Activated naive CD8-positive, alpha-beta T cell treated with anti-CD3 and anti-CD28 coated beads, Interleukin-2, amount 10 ng/mL, durations not matched to agents 7 days and 5 days (primary cell): ENCODE data around the gene KCNIP1. TPM values are rescaled to one million over a fixed set of nuclear protein-coding genes. Genes with fewer than 3 reads are reported as not detected.

Experiments
- ATAC-seq: fragments of 150-1000 bp; cut with Tn5 transposase; one replicate; pipeline ENCODE4 v1.10.0; 2021; ENCODE audit warnings: low read depth, moderate library complexity
- POLR2A ChIA-PET: fragments of 350-600 bp; sonication (Branson Sonifier 250); formaldehyde crosslinking; loops from one replicate; lab custom pipeline; 2021; ENCODE audit warnings: antibody characterized with exemption; lab: Charles Lee
- DNase-seq: peaks from one replicate; pipeline ENCODE4 v3.0.0; 2021
- H3K27ac Mint-ChIP-seq: one replicate; pipeline ENCODE4 v1.8.0; 2022; ENCODE audit warnings: mild to moderate bottlenecking, mixed read lengths
- H3K27me3 Mint-ChIP-seq: one replicate; pipeline ENCODE4 v1.8.0; 2022; ENCODE audit warnings: mild to moderate bottlenecking, moderate library complexity, mixed read lengths
- H3K36me3 Mint-ChIP-seq: one replicate; pipeline ENCODE4 v1.8.0; 2021; ENCODE audit warnings: mild to moderate bottlenecking, mixed read lengths
- H3K4me1 Mint-ChIP-seq: one replicate; pipeline ENCODE4 v1.8.0; 2021; ENCODE audit warnings: mixed read lengths
- H3K4me3 Mint-ChIP-seq: one replicate; pipeline ENCODE4 v1.8.0; 2022; ENCODE audit warnings: mild to moderate bottlenecking, moderate library complexity, mixed read lengths
- H3K9me3 Mint-ChIP-seq: one replicate; pipeline ENCODE4 v1.8.0; 2021; ENCODE audit warnings: mixed read lengths
- total RNA-seq, 2 experiments: library from RNA; stranded (reverse); gene quantifications; one replicate each; pipeline ENCODE4 v1.2.3, GENCODE V29; 2021

KCNIP1 gene
- total RNA-seq, 2 experiments from 2014 or later, result not detected

DNA sequence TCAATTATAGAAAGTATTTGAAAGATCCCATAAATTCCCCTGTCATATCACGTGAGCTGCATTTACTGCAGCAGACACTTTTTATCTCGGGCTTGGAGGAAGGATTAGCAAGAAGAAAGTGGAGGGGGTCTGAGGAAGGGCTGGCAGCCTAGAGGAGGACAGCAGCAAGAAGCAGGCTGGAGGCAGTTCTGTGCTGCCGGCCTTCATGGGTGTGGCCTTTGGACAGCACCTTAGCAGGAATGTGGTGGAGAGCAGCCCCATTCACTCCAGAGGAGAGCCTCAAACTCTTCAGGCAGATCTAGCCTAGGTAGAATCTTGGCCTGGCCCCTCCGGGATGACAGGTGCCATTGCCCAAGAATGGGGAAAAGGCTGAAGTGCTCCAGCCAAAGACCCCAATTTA lies 189.9 kb downstream of the KCNIP1 start:
- Mint-ChIP-seq H3K36me3 (no peaks in the 10 kb centered on the region), H3K4me3 (no peak overlapping the region), H3K4me1 (no peaks in the 10 kb centered on the region), H3K9me3 (no peaks in the 10 kb centered on the region), H3K27ac (no peak overlapping the region), H3K27me3 (peaks cover 25% of the 10 kb centered on the region)
- DNase-seq (no peak), ATAC-seq (no peak)
- POLR2A ChIA-PET, result no interaction called here

DNA sequence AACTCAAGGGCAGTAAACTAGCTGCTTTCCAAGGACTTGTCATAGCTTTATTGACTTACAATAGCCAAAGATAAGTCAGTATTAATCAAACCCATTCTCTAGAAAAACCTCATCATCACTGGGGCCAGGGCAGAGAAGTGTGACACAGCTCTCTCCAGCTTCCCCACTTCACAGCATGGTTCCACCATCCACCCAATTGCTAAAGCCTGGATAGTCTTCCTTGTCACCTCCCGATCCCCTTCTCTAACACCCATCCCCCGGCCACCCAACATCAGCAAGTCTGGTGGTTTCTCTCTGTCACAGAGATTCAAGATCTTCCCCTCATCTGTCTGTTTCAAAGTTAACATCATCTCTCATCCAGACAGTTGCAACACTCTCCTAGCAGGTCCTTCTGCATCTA lies 191.1 kb downstream of the KCNIP1 start:
- no peak overlapping the region for H3K4me3 Mint-ChIP-seq
- POLR2A ChIA-PET, result no interaction called here
- no peak overlapping the region for H3K27ac Mint-ChIP-seq
- DNase-seq (no peak), ATAC-seq (no peak)
- peaks cover 25% of the 10 kb centered on the region for H3K27me3 Mint-ChIP-seq
- H3K36me3 Mint-ChIP-seq, result no peaks in the 10 kb centered on the region
- H3K4me1 Mint-ChIP-seq, result no peaks in the 10 kb centered on the region
- H3K9me3 Mint-ChIP-seq, result no peaks in the 10 kb centered on the region

DNA sequence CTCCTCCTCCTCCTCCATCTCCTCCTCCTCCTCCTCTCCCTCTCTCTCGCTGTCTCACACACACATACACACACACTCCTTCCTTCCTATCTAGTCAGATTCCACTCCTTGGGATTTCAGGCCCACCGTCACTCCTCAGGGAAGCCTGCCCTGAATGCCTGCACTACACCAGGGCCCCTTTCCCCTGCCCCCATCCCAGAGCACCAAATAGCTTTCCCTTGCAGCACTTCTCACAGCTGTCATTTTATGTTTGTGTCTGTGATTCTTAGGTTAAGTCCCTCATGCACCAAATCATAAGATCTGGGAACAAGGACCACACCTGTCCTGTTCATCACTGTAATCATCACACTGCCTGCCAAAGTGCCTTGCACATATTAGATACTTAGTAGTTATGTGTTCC lies 193.2 kb downstream of the KCNIP1 start:
- Mint-ChIP-seq H3K4me3 (no peak overlapping the region), H3K27me3 (peaks cover 27% of the 10 kb centered on the region), H3K9me3 (no peaks in the 10 kb centered on the region), H3K4me1 (no peaks in the 10 kb centered on the region), H3K36me3 (no peaks in the 10 kb centered on the region), H3K27ac (no peak overlapping the region)
- DNase-seq (no peak), ATAC-seq (no peak)
- POLR2A ChIA-PET, result no interaction called here

DNA sequence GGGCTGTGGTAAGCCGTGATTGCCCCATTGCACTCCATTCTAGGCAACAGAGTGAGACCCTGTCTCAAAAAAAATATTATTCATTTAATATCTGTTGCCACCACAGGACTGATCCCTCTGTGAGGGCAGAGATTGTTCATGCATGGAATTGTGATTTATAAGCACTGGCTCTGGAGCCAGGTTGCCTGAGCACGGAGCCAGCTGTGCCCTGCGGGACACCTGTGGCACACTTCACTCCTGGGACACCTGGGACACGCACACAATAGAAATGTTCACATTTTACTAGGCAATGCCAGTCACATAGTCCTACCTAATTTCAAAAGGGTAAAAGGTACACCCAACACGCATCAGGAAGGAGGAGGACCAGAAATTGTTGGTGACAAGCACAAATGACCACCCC lies 196.7 kb downstream of the KCNIP1 start:
- H3K9me3 Mint-ChIP-seq, result no peaks in the 10 kb centered on the region
- no peaks in the 10 kb centered on the region for H3K4me1 Mint-ChIP-seq
- ATAC-seq (no peak), DNase-seq (no peak)
- H3K4me3 Mint-ChIP-seq, result no peak overlapping the region
- peaks cover 11% of the 10 kb centered on the region for H3K27me3 Mint-ChIP-seq
- H3K36me3 Mint-ChIP-seq, result no peaks in the 10 kb centered on the region
- POLR2A ChIA-PET, result no interaction called here
- H3K27ac Mint-ChIP-seq, result no peak overlapping the region

DNA sequence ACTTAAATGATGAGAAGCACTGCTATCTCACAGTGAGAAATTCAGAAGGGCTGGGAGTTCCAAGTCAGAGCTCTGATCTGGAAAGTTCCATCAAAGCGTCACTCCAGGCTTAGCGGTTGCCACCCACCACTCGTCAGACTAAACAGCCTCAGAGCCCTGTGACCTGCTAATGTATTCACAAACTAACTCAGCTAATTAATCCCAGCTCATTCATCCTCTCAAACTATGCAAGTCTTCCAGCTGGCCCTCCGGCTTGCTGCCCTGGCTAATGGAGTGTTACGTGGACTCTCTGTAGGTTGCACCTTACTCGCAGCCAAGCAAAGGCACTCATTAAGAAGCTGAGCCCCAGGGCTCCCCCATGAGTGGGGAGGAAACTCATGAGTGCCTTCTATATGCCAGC lies 197.5 kb downstream of the KCNIP1 start:
- no peaks in the 10 kb centered on the region for H3K4me1 Mint-ChIP-seq

DNA sequence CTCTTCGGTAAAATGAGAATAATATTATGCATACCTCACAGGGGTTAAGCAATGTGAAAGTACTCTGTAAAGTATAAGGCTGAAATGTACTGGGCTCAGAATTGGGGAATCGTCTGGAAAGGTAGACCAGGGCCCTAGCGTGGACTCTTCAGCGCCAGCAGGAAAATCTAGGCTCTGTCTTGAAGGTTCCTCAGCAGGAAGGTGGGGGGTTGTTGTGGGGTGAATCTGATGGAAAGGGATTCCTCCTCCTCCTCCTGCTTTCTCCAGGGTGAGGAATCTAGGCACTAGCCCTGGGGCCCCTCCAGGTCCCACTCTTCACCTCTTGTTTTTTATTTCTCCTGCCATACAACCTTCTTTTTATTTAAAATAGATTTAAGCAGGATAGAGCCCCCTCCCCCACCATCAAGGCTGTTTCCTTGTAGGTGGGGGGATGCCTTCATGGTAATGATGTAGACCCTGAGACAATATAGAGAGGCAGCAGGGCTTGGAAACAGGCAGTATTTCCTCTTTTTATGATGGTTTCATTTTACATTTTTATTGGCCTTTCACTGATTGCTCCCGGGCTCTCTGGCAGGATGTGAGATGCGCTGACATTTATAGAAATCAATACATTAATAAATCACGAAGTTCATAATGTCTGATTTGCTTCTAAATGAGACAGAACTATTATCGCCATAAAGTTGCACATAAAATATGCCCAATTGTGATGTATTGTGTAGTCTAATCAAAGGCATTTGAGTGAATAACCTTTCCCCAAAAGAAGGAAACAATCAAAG lies 200.8 kb downstream of the KCNIP1 start:
- Mint-ChIP-seq H3K4me1 (no peaks in the 10 kb centered on the region), H3K27me3 (peaks cover 3% of the 10 kb centered on the region), H3K4me3 (no peak overlapping the region), H3K9me3 (no peaks in the 10 kb centered on the region), H3K27ac (no peak overlapping the region), H3K36me3 (no peaks in the 10 kb centered on the region)
- POLR2A ChIA-PET, result no interaction called here
- ATAC-seq (no peak), DNase-seq (no peak)

More for the DNA sequence above, 197.5 kb downstream of the KCNIP1 start:
- no peak overlapping the region for H3K27ac Mint-ChIP-seq
- POLR2A ChIA-PET, result no interaction called here
- no peak overlapping the region for H3K4me3 Mint-ChIP-seq
- no peak for DNase-seq
- ATAC-seq, result no peak
- H3K27me3 Mint-ChIP-seq, result peaks cover 6% of the 10 kb centered on the region
- no peaks in the 10 kb centered on the region for H3K9me3 Mint-ChIP-seq
- no peaks in the 10 kb centered on the region for H3K36me3 Mint-ChIP-seq

DNA sequence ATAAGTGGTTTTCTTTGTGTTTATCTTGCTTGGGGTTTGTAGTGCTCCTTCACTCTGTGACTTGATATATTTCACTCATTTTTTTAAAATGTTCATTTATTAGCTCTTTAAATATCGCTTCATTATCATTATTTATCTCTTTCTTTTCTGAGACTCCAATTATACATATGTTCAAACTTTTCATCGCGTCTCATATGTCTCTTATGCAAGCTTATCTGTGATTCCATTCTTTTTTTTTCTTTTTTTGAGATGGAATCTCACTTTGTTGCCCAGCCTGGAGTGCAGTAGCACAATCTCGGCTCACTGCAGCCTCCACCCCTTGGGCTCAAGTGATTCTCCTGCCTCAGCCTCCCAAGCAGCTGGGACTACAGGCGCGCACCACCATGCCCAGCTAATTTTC lies 205.8 kb downstream of the KCNIP1 start:
- no peak for ATAC-seq
- no peak overlapping the region for H3K4me3 Mint-ChIP-seq

DNA sequence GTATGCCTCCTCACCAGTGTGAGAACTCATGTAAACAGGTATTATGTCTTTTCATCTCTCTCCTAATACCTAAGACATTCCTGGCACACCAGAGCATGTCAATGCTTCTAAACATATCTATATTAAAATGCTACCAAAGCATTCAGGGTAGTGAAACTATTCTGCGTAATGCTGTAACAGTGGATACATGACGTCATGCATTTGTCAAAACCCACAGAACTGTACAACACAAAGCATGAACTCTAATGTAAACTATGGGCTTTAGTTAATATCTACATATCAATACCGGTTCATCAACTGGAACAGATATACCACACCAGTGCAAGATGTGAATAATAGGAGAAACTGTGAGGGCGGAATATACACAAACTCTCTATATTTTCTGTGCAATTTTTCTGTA lies 207.5 kb downstream of the KCNIP1 start:
- DNase-seq, result no peak
- Mint-ChIP-seq H3K4me1 (no peaks in the 10 kb centered on the region), H3K4me3 (no peak overlapping the region), H3K27me3 (peaks cover 4% of the 10 kb centered on the region), H3K36me3 (no peaks in the 10 kb centered on the region), H3K9me3 (no peaks in the 10 kb centered on the region), H3K27ac (no peak overlapping the region)
- POLR2A ChIA-PET, result no interaction called here
- ATAC-seq, result no peak

More for the DNA sequence above, 205.8 kb downstream of the KCNIP1 start:
- Mint-ChIP-seq H3K27ac (no peak overlapping the region), H3K9me3 (no peaks in the 10 kb centered on the region), H3K27me3 (peaks cover 4% of the 10 kb centered on the region), H3K36me3 (no peaks in the 10 kb centered on the region), H3K4me1 (no peaks in the 10 kb centered on the region)
- POLR2A ChIA-PET, result no interaction called here
- DNase-seq, result no peak

DNA sequence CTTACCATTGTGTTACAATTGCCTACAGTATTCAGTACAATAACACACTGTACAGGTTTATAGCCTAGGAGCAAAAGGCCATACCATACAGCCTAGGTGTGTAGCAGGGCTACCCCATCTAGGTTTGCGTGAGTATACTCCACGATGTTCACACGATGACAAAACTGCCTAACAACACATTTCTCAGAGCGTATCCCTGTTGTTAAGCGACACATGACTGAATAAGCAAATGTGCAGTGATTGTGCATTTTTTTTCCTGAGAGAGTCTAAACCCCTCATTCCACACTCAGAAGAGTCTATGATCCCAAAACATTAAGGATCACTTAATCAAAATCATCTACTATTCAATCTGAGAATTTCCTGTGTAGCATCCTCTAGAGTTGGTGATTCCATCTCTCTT lies 211.3 kb downstream of the KCNIP1 start:
- peaks cover 12% of the 10 kb centered on the region for H3K27me3 Mint-ChIP-seq
- H3K4me3 Mint-ChIP-seq, result no peak overlapping the region
- H3K4me1 Mint-ChIP-seq, result no peaks in the 10 kb centered on the region
- H3K9me3 Mint-ChIP-seq, result no peaks in the 10 kb centered on the region
- no peak for ATAC-seq
- no peak overlapping the region for H3K27ac Mint-ChIP-seq
- no peaks in the 10 kb centered on the region for H3K36me3 Mint-ChIP-seq
- POLR2A ChIA-PET, result no interaction called here
- DNase-seq, result no peak

DNA sequence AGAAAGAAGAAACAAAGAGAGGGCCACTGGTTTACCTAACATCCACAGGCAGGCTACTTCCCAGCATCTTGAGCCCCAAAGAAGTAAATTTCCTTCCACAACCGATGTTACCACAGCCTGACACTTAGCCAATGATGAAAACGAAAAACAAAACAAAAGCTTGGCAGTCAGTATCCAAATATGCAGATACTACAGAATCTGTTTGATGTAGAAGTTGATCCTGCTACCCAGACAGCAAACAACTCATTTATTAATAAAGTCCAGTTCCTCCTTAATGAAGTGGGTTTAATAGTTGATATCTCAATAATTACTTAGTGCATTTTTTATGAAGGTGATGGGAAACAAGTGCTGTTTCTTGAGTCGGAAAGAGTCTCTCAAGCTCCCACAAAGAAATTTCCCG lies 212.6 kb downstream of the KCNIP1 start:
- DNase-seq, result no peak
- POLR2A ChIA-PET, result no interaction called here
- Mint-ChIP-seq H3K36me3 (no peaks in the 10 kb centered on the region), H3K27me3 (peaks cover 11% of the 10 kb centered on the region), H3K9me3 (no peaks in the 10 kb centered on the region), H3K4me3 (no peak overlapping the region), H3K27ac (no peak overlapping the region), H3K4me1 (no peaks in the 10 kb centered on the region)
- ATAC-seq, result no peak

DNA sequence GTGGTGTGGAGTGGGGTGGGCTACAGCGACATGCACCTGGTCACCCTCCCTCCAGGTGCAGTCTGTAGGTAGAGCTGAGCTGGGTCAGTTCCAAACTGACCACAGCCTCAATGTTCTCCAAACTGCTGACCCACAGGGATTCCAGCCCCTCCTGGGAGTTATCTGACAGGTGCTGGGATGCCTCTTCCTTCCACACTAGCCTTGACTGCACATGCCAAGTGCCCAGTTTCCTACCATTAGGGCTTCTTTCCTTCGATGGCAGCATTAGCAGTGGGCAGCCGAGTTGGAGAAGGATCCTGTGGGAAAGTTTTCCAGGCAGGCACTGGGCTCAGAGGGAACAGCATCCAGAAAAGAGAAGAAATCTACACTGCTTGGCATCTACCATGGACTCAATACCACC lies 215.7 kb downstream of the KCNIP1 start:
- H3K27ac Mint-ChIP-seq, result no peak overlapping the region
- ATAC-seq (no peak), DNase-seq (no peak)
- peaks cover 11% of the 10 kb centered on the region for H3K27me3 Mint-ChIP-seq
- no peaks in the 10 kb centered on the region for H3K36me3 Mint-ChIP-seq
- H3K9me3 Mint-ChIP-seq, result no peaks in the 10 kb centered on the region
- no peak overlapping the region for H3K4me3 Mint-ChIP-seq
- no peaks in the 10 kb centered on the region for H3K4me1 Mint-ChIP-seq
- POLR2A ChIA-PET, result no interaction called here

DNA sequence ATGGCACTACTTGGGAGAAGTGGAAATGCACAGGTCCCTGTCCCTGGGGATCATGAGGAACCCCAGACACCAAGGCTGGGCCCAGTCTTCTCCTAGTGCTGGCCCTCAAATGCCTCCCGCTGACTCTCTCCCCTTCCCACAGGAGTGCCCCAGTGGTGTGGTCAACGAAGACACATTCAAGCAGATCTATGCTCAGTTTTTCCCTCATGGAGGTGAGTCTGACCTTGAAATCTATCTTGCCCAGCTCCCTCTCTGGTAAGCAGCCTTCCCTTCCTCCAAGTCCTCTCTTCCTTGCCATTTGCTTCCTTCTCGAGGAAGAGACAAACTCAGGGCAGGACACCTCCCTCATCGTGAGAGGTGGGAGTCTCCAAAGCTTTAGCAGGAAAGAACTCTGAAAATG lies 216.4 kb downstream of the KCNIP1 start:
- POLR2A ChIA-PET, result no interaction called here
- H3K4me3 Mint-ChIP-seq, result no peak overlapping the region
- H3K4me1 Mint-ChIP-seq, result no peaks in the 10 kb centered on the region
- ATAC-seq (no peak), DNase-seq (no peak)
- no peaks in the 10 kb centered on the region for H3K36me3 Mint-ChIP-seq
- H3K27ac Mint-ChIP-seq, result no peak overlapping the region
- H3K9me3 Mint-ChIP-seq, result no peaks in the 10 kb centered on the region
- peaks cover 11% of the 10 kb centered on the region for H3K27me3 Mint-ChIP-seq

DNA sequence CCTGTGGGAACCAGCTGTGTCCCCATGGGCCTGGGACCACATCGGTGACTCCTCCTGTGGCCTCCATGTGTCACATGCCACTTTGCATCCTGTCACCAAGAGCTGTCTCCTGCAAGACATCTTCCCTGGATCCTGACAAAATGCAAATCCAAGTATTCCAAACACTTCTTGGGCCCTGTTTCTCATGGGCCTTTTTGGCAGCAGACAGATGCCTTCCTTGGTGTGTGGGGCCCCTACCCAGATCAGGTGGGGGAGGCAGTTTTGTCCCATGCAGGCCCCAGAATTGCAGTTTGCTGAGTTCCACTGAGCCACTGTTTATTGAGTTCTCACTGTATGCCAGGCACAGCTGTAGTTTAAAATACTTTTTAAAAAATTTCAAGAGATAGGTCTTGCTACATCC lies 217.2 kb downstream of the KCNIP1 start:
- POLR2A ChIA-PET, result no interaction called here
- DNase-seq (no peak), ATAC-seq (no peak)
- Mint-ChIP-seq H3K9me3 (no peaks in the 10 kb centered on the region), H3K27ac (no peak overlapping the region), H3K36me3 (no peaks in the 10 kb centered on the region), H3K4me3 (no peak overlapping the region), H3K4me1 (no peaks in the 10 kb centered on the region), H3K27me3 (peaks cover 14% of the 10 kb centered on the region)

DNA sequence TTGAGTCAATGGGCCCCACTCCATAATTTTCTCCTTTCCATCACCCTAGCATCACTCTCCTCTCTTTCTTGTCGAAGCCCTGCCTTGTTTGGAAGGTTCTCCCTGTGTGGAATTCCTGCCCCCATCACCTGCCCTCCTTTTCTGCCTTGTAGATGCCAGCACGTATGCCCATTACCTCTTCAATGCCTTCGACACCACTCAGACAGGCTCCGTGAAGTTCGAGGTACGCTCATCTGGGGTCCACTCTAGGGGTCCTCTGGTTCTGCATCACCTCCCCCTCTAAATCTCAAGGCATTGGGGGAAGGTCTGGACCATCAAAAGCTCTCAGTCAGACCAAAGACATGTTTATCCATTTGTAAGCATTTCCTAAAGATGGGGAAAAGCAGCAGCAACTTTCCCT lies 217.9 kb downstream of the KCNIP1 start:
- peaks cover 12% of the 10 kb centered on the region for H3K27me3 Mint-ChIP-seq
- no peaks in the 10 kb centered on the region for H3K4me1 Mint-ChIP-seq
- H3K4me3 Mint-ChIP-seq, result no peak overlapping the region

More for the DNA sequence above, 217.9 kb downstream of the KCNIP1 start:
- DNase-seq, result no peak
- POLR2A ChIA-PET, result no interaction called here
- no peak for ATAC-seq
- H3K9me3 Mint-ChIP-seq, result no peaks in the 10 kb centered on the region
- no peak overlapping the region for H3K27ac Mint-ChIP-seq
- no peaks in the 10 kb centered on the region for H3K36me3 Mint-ChIP-seq
